Stimulated activated CD4-positive, alpha-beta T cell treated with anti-CD3 and anti-CD28 coated beads, Interleukin-2, amount 100 ng/mL, for 24 hours (primary cell): Measurements from ENCODE around the gene PBLD.
"Not testable (repeated sequence)": the region's sequence is repeated elsewhere in the genome, so short reads cannot be mapped to it uniquely, and the experiment has no call there.

Source experiments
- DNase-seq, 2 donors: peaks; one replicate each; pipeline ENCODE4 v3.0.0-alpha.2; 2020

PBLD gene

DNA sequence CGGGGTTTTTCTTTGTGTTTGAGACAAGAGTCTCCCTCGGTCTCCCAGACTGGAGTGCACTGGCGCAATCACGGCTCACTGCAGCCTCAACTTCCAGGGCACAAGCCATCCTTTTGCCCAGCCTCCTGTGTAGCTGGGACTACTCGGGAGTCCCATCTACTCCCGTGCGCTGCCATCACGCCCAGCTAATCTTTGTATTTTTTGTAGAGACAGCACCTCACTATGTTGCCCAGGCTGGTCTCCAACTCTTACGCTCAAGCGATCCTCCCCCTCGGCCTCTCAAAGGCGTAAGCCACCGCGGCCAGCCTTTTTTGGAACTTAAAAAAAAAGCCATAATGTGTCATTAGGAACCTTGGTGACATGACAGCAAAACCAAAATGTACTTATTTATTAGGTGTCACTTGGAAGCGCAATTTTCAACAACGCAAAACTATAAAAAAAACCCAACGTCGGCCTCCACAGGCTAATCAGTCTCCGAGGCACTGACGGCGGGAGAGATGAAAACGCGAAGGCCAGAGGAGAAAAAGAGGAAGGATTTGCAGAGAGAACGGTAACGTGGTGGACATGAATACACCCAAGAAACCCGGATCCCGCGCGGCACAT is 1.8 kb downstream of the PBLD start:
- DNase-seq: peak; percentile 25

DNA sequence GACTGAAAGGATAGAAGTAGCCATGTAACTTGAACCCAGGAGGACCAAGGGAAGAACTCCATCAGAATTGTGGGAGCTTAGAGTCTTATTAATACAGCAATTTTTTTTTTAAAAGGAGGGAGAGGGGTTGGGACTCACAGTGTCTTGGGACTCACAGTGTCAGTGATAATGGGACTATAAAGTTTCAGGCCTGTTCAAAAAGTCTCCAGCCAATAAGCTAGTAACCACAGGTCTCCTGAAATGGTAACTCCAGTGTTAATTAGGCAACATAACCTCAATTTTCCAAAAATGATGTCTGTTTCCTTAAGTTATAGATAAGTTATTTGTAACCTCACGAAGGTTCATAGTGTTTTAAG is 3.2 kb downstream of the PBLD start:
- DNase-seq: no peak

DNA sequence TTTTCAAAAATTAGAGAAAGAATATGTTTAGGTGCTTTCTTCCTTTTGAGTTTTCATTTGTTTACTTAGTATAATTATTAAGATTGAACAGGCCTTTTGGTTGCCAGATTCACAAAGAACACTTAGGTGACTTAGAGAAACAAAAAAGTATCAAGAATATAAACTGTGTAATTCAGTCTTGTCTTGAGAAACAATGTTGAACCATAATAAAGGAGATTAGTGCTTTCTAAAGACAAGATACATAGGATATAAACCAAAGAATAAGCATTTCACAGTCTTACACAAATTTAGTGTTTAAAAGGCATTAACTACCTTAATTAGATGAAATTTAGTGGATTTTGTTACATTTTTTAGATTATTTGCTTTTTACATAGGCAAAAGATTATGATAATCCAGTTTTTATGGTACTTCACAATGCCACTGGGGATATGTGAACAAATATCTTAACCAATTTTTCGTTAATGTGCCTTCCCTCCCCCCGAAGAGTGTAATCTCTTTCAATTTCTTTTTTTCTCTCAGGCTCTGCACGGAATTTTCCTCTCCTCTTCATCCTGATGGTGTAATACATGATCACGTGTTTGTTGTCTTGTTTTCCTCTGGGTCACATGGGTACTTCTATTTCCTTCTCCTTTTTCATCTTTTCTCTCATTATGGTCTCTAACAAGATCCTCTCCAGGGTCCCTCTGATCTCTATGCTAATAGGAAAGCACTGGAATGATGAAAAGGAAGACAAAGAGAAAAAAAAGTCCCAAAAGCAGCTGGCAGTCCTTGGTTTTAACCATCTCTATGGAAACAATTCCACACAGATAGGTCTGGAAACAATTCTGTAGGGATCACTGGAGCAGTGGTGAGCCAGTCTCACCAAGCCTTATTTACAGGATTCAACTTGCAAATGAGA is 4.6 kb downstream of the PBLD start:
- DNase-seq: no peak

DNA sequence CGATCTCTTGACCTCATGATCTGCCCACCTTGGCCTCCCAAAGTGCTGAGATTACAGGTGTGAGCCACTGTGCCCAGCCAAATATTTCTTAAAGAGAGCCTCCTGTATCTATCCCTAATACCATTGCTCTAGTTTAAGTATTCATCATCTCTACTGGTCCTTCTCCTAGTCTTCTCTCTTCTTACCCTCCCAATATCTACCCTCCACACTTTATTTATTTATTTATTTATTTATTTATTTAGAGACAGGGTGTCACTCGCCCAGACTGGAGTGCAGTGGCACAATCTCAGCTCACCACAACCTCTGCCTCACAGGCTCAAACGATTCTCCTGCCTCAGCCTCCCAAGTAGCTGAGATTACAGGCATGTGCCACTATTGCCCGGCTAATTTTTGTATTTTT is 8.3 kb downstream of the PBLD start:
- DNase-seq: not testable (repeated sequence)

DNA sequence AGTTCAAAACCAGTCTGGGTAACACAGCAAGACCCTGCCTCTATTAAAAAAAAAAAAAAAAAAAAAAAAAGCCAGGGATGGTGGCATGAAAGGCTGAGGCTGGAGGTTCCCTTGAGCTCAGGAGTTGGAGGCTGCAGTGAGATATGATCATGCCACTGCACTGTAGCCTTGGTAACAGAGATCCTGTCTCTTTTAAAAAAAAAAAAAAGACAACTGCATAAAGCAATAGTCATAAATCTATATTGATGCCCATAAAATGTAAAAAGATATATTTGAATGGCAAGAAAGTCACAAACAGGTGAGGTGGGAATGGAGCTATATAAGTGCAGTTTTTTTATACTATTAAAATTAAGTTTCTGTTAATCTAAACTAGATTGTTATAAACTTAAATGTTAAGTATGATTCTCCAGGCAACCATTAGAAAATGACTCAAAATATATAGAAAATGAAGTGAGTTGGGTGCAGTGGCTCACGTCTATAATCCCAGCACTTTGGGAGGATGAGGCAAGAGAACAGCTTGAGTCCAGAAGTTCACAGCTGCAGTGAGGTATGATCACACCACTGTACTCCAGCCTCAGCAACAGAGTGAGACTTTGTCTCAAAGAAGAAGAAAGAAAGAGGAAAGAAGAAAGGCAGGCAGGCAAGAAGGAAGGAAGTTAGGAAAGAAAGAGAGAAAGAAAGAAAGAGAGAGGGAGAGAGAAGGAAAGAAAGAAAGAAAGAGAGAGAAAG is 14.2 kb downstream of the PBLD start:
- no peak for DNase-seq

DNA sequence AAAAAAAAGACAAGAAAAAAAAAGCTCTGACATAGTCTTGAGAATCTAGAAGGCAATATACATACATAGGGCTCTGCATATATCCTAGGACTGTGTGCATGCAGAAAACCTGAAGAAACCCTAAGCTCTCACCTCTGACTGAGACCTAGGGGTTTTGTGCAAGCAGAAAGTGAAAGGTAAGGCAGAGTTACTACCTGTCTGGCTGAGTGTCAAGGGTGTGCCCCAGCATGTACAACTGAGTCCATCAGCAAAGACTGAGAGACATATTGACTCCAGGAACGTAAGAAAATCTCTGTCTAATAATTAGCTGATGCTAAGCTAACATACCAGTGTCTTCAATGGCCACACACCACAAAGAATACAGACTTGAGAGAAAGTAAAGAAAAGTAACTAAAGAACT is 17.1 kb downstream of the PBLD start:
- DNase-seq: no peak

DNA sequence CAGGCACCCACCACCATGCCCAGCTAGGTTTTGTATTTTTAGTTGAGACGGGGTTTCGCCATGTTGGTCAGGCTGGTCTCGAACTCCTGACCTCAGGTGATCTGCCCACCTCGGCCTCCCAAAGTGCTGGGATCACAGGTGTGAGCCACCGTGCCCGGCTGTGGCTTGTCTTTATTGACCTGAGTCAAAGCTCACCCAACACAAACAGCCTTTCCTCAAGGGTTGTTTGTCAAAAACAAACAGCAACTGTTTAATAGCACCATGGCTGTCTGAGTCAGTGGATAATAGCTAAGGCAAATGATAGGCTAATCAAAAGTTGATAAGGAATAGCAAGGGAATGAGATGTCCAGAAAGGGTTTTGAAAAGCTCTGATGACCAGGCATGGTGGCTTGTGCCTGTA is 17.8 kb downstream of the PBLD start:
- DNase-seq: not testable (repeated sequence)

DNA sequence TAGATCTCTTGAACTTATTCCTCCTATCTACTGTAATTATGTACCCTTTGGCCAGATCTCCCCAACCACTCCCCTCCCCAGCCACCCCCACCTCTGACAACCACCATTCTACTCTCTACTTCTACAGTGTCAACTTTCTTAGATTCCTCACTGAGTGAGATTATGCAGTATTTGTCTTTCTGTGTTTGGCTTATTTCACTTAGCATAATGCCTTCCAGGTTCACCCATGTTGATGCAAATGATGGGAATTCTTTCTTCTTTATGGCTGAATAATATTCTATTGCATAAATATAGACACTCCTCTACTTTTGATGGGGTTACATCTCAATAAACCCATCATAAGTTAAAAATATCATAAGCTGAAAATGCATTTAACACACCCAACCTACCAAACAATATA is 22.2 kb downstream of the PBLD start:
- no peak for DNase-seq

DNA sequence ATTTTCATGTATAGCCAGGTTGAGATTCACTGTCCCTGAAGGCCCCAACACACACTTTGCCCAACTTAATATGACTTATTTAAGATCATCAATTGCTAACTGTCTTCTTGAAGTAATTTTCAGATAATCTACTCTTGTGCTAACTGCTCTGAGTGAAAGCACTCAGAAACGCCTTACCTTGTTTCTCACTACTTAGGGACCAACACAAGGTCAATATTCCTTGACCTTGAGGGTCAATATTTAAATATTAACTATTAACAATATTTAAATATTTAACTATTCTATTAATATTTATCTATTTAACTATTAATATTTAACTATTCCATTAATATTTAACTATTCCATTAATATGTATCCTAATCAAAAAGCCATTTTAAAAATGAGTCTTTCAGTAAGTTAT is 26.9 kb downstream of the PBLD start:
- no peak for DNase-seq

DNA sequence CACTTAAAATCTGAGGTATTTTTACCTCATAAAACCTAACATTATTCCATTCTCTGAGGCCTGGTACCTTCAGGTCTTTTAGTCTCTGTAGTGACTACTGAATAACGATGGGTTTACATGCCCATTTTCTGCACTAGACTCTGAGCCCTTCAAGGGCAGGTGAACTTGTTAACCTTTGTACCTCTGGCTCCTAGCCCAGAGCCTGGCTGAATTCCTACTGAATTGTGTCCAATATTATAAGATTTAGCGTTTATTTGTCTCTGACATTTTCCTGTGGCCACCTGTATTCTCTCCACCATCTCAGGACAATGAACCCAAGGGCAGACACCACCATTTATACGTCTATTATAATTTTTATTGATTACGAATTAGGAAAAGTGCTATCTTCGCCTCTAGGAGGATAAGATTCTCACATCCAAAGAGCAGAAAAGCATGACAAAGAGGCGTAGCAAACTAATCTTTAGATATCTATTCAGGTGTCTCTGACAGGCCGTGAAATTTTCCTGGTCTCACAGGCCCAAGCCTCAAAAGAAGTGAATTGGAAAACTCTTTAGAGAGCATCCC is 28.8 kb downstream of the PBLD start:
- no peak for DNase-seq

DNA sequence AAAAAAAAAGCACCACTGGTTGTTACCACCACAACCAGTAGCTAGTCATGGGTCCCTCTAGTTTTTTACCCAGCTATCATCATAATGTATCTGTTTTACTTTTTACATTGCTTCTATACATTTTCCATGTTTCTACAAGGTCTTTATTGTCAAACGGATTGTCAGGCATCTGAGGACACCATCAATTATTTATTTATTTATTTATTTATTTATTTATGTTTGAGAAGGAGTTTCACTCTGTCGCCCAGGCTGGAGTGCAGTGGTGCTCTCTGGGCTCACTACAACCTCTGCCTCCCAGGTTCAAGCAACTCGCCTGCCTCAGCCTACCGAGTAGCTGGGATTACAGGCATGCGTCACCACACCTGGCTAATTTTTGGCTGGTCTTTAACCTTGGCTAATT is 29.9 kb downstream of the PBLD start:
- no peak for DNase-seq

DNA sequence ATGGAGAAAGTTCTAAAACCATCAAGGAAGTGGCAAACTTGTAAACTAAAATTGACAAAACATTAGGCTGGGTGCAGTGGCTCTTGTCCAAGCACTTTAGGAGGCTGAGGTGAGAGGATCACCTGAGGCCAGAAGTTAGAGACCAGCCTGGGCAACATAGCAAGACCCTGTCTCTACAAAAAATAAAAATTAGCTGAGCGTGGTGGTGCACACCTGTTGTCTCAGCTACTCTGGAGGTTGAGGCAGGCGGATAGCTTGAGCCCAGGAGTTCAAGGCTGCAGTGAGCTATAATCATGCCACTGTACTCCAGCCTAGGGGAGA is 30.3 kb downstream of the PBLD start:
- no peak for DNase-seq

DNA sequence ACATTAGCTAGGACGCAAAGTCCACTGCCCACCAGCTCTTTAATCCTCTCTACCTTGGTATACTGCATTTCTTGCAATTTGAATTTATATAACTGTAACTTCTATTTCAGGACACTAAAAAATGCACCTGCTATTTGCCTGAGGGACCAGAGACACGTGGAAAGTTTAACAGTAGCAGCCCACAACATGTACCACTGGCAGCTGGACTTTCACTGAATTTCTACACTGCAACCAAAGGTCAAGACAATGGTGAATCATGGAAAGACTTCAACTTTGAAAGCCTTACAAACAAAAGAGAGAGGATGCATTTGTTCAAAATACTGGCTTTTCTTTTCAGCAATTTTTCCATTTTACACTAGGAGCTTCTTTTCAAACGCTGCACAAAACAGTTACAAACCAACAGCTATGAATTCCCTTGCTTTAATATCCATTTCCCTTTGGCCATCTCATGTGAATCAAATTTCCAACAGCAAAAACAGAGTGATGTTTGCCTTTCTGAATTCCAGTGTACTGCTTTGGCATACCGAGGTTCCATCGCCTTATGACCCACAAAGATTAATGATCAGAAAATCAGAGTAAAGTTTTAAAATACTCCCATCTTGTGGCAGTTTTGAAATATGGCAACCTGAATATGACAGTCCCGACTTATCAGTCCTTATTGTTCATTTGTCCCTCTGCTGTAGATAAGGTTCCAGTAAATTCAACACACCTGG is 30.8 kb downstream of the PBLD start:
- DNase-seq: no peak

DNA sequence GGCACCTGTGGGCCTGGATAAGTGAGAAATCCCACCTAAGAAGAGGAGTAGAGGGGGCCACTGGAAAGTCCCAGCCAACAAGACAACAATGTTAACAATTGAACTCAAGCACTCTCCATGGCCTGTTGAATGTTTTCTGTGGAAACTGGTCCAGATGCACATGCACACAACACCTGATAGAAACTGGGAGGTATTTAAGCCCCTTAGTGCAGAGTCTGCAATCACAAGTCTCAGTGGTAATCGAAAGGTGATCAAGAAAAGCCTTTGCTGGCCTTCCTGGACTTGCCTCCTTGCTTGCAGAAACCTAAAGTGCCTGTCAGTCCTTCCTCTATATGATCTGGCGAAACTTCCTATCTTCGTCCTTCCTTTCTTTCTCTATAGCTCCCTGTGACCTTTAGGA is 31.4 kb downstream of the PBLD start:
- no peak for DNase-seq

DNA sequence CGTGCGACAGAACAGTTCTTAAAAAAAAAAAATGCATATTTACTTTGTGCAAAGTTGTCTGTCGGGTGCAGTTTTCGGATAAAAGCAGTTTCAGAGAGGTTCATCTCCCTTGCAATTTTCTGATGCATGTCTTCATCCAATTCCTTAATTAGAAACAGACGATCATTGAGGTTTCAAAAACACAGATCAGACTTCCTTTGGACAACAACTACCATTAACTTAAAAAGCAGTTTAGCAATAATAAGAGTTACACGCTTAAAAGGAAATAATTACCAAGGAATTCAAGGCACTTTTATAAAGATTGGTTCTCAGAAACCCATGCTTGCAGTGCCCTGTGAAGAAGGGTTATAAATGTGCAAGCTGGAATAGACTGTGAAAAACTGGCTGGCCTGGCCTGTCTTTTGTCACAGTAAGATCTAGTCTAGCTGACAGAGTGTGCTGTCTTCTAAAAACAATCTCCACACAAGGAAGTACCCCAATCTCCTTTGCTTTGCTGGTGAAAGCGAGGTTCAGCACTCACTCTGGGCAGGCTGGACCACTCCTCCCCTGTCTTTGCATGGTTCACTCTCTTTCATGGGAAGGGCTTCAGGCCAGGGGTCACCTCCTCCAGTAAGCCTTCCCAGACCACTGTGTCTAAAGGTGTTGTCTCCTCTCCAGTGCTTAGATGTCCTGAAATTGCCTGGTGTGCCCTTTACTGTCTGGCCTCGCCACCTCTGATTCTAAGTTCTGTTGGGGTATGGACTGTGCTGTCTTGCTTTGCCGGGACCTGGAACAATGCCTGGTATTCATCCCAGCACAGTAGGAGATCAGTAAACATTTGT is 35.7 kb downstream of the PBLD start:
- no peak for DNase-seq

DNA sequence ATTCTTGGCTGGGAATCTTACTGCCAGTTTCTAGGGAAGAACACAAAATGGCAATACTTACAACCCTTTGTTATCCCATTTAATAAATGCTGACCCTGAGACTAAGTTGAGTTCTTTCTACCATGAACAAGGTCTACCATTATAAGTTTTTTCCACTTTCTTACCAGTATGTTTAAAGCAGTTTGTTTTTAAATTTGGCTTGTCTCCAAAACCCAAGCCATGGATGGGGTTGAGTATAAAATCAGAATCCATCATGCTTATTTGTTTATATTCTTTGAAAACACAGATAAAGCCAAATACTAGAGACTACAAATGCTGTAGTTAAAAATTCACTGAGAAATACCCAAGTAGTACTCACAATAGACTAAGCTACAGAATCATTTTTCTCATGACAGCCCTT is 42.0 kb downstream of the PBLD start:
- no peak for DNase-seq

DNA sequence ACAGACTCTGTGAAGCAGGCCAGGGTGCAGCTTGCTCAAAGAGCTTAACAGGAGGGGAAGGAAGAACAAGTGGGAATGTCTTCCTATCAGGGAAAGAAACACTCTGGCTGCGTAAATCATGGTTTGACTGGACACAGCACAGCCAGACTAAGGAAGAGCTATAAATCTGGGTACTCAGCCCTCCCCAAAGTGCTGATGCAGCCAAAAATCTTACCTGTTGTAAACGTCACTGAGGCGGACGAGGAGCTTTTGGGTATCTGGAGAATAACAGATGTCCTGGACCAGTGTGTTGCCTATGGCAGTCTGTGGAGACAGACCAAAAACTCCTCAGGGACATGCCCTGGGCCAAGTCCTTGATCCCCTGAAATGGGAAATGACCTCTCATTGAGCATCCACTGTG is 44.0 kb downstream of the PBLD start:
- no peak for DNase-seq

DNA sequence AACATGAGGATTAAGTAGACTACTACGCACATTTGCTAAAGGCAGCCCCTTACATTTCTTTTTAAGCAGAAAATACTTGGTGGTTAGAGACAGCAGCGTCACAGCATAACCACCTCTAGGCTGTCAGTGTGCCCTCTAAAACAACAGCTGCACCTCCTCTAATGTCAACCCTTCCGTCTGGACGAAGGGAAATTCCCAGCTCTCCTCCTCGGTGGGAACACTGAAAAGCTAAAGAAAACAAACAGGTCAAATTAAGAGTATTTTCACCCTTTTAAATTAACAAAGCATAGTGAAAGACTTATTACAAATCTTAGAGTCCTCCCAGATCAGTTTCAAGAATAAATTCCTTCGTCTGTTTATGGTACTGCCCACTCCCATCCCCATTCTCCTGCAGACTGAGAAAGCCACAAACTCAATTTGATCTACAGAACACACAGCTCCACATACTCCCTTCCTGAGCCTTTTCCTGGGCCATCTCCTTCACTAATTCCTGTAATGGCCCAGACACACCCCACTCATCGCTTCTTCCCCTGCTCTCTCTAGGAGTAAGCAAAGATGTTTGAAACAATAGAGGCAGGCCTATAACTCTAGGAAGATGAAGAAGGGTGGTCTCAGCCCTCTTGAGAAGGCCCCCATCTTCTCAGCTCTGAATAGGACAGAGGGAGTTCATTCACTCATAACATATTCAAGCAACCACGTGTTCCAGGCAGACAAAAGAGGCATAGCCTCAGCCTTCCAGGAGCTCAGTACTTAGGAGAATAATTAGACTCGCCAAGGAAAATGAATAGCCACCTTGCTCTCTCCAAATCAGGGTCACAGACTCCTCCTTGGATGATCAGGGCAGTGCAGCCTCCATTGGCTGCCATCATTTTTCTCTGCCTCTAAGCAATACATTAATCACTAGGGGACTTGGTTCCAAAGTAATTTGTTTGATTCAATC is 48.4 kb downstream of the PBLD start:
- no peak for DNase-seq

DNA sequence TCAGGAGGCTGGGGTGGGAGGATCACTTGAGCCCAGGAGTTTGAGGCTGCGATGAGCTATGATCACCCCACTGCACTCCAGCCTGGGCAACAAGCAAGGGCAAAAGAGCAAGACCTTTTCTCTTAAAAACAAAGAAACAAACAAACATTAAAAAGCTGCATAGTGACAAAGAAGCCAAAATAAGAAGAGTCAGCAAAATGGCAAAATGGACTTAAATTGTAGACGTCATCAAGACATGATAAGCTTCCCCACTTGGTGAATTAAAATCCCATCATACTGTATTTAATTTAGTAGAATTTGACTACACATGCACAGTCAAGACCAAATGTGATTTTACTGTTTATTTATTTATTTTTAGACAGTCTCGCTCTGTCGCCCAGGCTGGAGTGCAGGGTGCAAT is 52.0 kb downstream of the PBLD start:
- no peak for DNase-seq

DNA sequence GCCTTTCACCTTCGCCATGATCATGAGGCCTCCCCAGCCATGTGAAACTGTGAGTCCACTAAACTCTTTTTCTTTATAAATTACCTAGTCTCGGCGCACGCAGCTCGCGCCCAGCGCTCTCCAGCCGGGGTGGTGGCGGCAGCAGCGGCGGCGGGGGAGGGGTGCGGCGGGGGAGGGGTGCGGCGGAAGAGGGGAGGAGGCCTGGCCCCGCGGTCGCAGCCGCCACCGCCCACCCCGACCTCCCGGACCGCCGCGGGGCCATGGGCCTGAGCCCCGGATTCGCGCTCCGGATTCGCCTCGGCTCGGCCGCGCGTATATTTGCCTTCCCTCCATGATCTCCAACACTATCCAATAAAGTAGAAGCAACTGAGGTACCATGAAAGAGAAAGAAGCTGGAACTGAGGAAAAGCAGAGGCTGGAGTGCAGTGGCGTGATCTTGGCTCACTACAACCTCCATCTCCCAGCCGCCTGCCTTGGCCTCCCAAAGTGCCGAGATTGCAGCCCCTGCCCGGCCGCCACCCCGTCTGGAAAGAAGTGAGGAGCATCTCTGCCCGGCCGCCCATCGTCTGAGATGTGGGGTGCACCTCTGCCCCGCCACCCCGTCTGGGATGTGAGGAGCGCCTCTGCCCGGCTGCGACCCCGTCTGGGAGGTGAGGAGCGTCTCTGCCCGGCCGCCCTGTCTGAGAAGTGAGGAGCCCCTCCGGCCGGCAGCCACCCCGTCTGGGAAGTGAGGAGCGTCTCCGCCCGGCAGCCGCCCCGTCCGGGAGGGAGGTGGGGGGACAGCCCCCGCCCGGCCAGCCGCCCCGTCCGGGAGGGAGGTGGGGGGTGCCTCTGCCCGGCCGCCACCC is 53.6 kb downstream of the PBLD start:
- DNase-seq: not testable (repeated sequence)
